ENCODE measurements around the gene KCNQ1. TPM values are rescaled to one million over a fixed set of nuclear protein-coding genes. Genes with fewer than 3 reads are reported as not detected.
A peak's percentile ranks its signal among the peaks of the same experiment; 100 is the strongest.

The KCNQ1 gene
- total RNA-seq, 3 donors from 2014 or later = 15.5 to 44.7 (median 37.4) TPM

- DNase-seq (peak; percentile 17 to 49 (median 49)), ATAC-seq (no peak)
- Histone ChIP-seq H3K4me3 (no peak overlapping the region), H3K4me1 (ENCODE audit: low read depth) (peaks cover 11% of the 10 kb centered on the region), H3K9me3 (no peaks in the 10 kb centered on the region), H3K36me3 (ENCODE audit: low read depth) (no peaks in the 10 kb centered on the region)
- intact Hi-C loops (cut with DNase I, micrococcal nuclease) = loop anchor here in 1 of 2 donors (10.0 kb wide), 1 partner anchor 192 kb away; the partner anchor contains the start of gene KCNQ1OT1
- no peak for TF ChIP-seq CTCF (IDR thresholded peaks at IDR 0.05)
These were observed 442.1 kb downstream of the KCNQ1 start for GRCh38 chr11:2886936-2887335.

GRCh38 chr11:2887515-2888195 lies 442.8 kb downstream of the KCNQ1 start:
- H3K9me3 ChIP-seq = no peaks in the 10 kb centered on the region
- peak; percentile 15 to 46 (median 35) for DNase-seq
- intact Hi-C loops (cut with DNase I, micrococcal nuclease) = loop anchor here (2.0 to 10.0 kb wide), 2 partner anchors 193 to 355 kb away; partner anchors contain the start of gene KCNQ1OT1 (in 1 of the 2)
- peaks cover 18% of the 10 kb centered on the region for H3K4me1 ChIP-seq (ENCODE audit: low read depth)
- TF ChIP-seq CTCF (IDR thresholded peaks at IDR 0.05) = no peak
- no peak for ATAC-seq
- H3K36me3 ChIP-seq (ENCODE audit: low read depth) = no peaks in the 10 kb centered on the region
- H3K4me3 ChIP-seq = no peak overlapping the region

GRCh38 chr11:2888266-2888968 lies 443.6 kb downstream of the KCNQ1 start:
- DNase-seq (peak; percentile 91 to 96 (median 95)), ATAC-seq (peak; percentile 53)
- intact Hi-C loops (cut with DNase I, micrococcal nuclease) = loop anchor here (2.0 to 10.0 kb wide), 2 partner anchors 194 to 356 kb away; partner anchors contain the start of gene KCNQ1OT1 (in 1 of the 2)
- Histone ChIP-seq H3K36me3 (ENCODE audit: low read depth) (no peaks in the 10 kb centered on the region), H3K4me3 (no peak overlapping the region), H3K4me1 (ENCODE audit: low read depth) (peaks cover 18% of the 10 kb centered on the region), H3K9me3 (no peaks in the 10 kb centered on the region)
- peak; percentile 96 for TF ChIP-seq CTCF (IDR thresholded peaks at IDR 0.05)

GRCh38 chr11:2889362-2890273 lies 444.8 kb downstream of the KCNQ1 start:
- no peak for ATAC-seq

More at GRCh38 chr11:2889362-2890273, 444.8 kb downstream of the KCNQ1 start:
- Histone ChIP-seq H3K4me3 (no peak overlapping the region), H3K4me1 (ENCODE audit: low read depth) (peaks cover 18% of the 10 kb centered on the region), H3K36me3 (ENCODE audit: low read depth) (no peaks in the 10 kb centered on the region), H3K9me3 (no peaks in the 10 kb centered on the region)
- TF ChIP-seq CTCF (IDR thresholded peaks at IDR 0.05) = no peak
- intact Hi-C loops (cut with DNase I, micrococcal nuclease) = loop anchor here (2.0 to 10.0 kb wide), 3 partner anchors 195 to 465 kb away; partner anchors contain the start of gene KCNQ1OT1 (in 1 of the 2)
- DNase-seq = peak; percentile 7 to 52 (median 32)
